Progenitor cell of endocrine pancreas (in vitro differentiated cells): Measurements from ENCODE around the gene ZNF292. TPM values are rescaled to one million over a fixed set of nuclear protein-coding genes. Genes with fewer than 3 reads are reported as not detected.
A peak's percentile ranks its signal among the peaks of the same experiment; 100 is the strongest.

Experiments used
- DNase-seq: peaks from one replicate; pipeline ENCODE4 v3.0.0; 2021; ENCODE audit warnings: low spot score; ENCODE audit not compliant: unreplicated experiment
- H3K27ac Mint-ChIP-seq: 2 replicates; pipeline ENCODE4 v1.8.0; 2021; ENCODE audit warnings: mild to moderate bottlenecking, moderate library complexity, mixed read lengths
- H3K27me3 Mint-ChIP-seq: 2 replicates; pipeline ENCODE4 v1.8.0; 2021; ENCODE audit warnings: mixed read lengths
- H3K36me3 Mint-ChIP-seq: 2 replicates; pipeline ENCODE4 v1.8.0; 2022; ENCODE audit warnings: mixed read lengths; ENCODE audit not compliant: insufficient read depth
- H3K4me1 Mint-ChIP-seq: 2 replicates; pipeline ENCODE4 v1.8.0; 2021; ENCODE audit warnings: low read depth, mixed read lengths
- H3K4me3 Mint-ChIP-seq: 2 replicates; pipeline ENCODE4 v1.8.0; 2021; ENCODE audit warnings: low read depth, mild to moderate bottlenecking, moderate library complexity, mixed read lengths
- H3K9me3 Mint-ChIP-seq: 2 replicates; pipeline ENCODE4 v1.8.0; 2021; ENCODE audit warnings: low read depth, mixed read lengths
- total RNA-seq: library from RNA; stranded (reverse); gene quantifications from 2 replicates; pipeline ENCODE4 v1.2.1, GENCODE V29; 2021
- TF ChIP-seq, protein P1 (sequence below): fragments of 200-600 bp; sonication (generic); IDR thresholded peaks from one replicate; pipeline ENCODE4 v1.5.0; 2021; ENCODE audit warnings: antibody characterized with exemption, mild to moderate bottlenecking; ENCODE audit not compliant: unreplicated experiment

Gene ZNF292
- total RNA-seq, 1 donor from 2014 or later, result 67.9 TPM

DNA sequence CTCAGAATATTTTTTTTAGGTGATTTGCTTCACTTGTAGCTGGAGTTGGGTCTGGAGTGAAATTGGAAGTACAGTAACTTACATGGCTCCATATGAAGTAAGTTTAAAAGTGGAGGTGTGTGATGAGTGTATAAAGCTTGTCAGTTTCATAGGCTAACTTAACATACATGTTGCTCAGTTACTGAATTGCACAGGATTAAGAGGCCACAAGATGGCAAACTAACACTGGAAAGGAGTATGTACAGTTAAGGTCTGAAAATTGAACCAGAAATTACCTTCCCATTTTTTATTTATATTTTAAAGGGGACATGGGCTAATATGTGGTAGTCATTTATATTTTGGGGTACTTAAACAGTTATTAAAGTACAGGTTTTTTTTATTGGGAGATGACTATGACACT, 121.8 kb downstream of the ZNF292 start:
- no peaks in the 10 kb centered on the region for H3K27me3 Mint-ChIP-seq
- TF ChIP-seq, protein P1, sequence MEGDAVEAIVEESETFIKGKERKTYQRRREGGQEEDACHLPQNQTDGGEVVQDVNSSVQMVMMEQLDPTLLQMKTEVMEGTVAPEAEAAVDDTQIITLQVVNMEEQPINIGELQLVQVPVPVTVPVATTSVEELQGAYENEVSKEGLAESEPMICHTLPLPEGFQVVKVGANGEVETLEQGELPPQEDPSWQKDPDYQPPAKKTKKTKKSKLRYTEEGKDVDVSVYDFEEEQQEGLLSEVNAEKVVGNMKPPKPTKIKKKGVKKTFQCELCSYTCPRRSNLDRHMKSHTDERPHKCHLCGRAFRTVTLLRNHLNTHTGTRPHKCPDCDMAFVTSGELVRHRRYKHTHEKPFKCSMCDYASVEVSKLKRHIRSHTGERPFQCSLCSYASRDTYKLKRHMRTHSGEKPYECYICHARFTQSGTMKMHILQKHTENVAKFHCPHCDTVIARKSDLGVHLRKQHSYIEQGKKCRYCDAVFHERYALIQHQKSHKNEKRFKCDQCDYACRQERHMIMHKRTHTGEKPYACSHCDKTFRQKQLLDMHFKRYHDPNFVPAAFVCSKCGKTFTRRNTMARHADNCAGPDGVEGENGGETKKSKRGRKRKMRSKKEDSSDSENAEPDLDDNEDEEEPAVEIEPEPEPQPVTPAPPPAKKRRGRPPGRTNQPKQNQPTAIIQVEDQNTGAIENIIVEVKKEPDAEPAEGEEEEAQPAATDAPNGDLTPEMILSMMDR, result peak; percentile 45
- H3K27ac Mint-ChIP-seq, result no peak overlapping the region
- no peaks in the 10 kb centered on the region for H3K36me3 Mint-ChIP-seq
- peaks cover 11% of the 10 kb centered on the region for H3K4me1 Mint-ChIP-seq
- no peak for DNase-seq
- H3K4me3 Mint-ChIP-seq, result no peak overlapping the region
- H3K9me3 Mint-ChIP-seq, result peaks cover 2% of the 10 kb centered on the region

DNA sequence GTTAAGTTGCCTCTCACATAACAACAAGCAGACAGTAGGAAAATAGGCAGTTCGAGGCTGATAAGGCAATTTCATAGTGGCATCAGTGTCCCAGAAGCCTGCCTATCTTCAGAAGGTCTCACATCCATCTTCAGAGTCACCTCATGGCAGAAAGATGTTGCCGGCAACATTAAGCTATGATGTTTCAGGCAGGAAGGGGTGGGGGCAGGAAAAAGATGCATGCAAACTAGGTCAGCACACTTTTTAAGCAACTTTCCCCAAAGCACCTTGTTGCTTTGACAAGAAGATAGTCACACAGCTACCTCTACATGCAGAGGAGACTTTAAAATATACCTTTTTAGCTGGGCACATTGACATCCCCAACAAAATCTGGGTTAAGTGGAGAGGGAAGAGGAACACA, 123.8 kb downstream of the ZNF292 start:
- Mint-ChIP-seq H3K27me3 (no peaks in the 10 kb centered on the region), H3K36me3 (no peaks in the 10 kb centered on the region), H3K4me3 (no peak overlapping the region), H3K9me3 (no peaks in the 10 kb centered on the region), H3K27ac (no peak overlapping the region), H3K4me1 (peaks cover 11% of the 10 kb centered on the region)
- no peak for DNase-seq
- TF ChIP-seq, protein P1, result no peak

DNA sequence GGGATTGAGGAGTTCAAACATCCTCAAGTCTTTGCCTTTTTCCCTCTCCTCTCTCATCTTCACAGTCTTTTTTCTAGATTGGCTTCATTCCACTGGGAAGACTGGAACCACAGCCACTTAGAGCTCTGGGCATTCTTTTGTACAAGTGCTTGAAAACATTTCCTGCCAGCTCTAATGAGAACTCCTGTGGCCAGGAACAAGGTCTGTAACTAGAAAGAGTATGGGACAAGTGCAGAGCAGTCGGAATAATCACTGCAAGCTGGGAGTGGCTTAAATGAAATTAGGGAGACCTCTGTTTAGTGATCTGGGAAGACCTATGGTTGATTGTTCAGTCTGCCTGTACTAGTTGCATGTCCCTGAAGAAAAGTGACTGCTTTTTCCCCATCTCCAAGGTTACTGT, 126.1 kb downstream of the ZNF292 start:
- TF ChIP-seq, protein P1, result no peak
- Mint-ChIP-seq H3K9me3 (peaks cover 6% of the 10 kb centered on the region), H3K27ac (no peak overlapping the region), H3K36me3 (no peaks in the 10 kb centered on the region), H3K27me3 (no peaks in the 10 kb centered on the region), H3K4me1 (peaks cover 7% of the 10 kb centered on the region), H3K4me3 (no peak overlapping the region)
- DNase-seq, result no peak

DNA sequence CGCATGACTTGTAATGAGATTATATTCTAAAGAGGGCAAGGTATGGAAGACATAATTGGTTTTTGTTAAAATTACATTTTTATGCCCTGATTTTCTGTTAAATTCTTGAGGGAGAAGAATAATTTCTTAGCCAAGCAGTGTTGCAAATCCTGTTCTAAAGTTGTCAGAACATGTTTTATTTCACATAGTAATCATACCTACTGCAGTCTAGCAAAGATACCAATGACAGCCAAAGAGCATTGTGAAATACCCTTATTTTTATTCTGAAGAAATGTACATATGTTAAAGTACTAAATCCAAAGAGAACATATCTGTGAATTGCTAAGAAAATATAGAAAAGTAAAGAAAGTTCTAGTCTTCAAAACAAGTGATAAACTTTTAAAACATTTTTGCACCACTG, 127.4 kb downstream of the ZNF292 start:
- Mint-ChIP-seq H3K4me1 (peaks cover 1% of the 10 kb centered on the region), H3K27ac (no peak overlapping the region), H3K9me3 (peaks cover 6% of the 10 kb centered on the region), H3K27me3 (no peaks in the 10 kb centered on the region), H3K36me3 (no peaks in the 10 kb centered on the region), H3K4me3 (no peak overlapping the region)
- TF ChIP-seq, protein P1, result no peak
- no peak for DNase-seq

DNA sequence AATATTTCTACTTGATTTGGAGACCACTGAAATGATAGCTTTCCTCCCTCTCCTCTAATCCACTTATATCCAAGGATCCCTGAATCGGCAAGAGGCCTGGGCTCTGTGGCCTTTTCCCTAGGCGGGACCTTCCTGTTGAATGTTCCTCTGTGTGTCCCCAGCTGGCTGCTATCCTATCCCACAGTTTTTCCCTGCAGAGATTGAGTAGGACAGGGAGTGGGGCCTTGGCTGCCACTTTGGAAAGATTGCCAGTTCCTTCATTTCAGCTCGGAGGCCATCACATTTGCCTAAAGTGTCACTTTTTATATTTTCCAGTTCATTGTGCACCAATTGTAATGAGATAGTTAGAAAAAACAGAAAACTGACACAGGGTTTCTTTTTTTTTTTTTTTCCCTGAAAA, 128.1 kb downstream of the ZNF292 start:
- no peaks in the 10 kb centered on the region for H3K4me1 Mint-ChIP-seq
- H3K9me3 Mint-ChIP-seq, result peaks cover 6% of the 10 kb centered on the region
- no peak overlapping the region for H3K4me3 Mint-ChIP-seq
- TF ChIP-seq, protein P1, result no peak
- H3K27me3 Mint-ChIP-seq, result no peaks in the 10 kb centered on the region
- no peaks in the 10 kb centered on the region for H3K36me3 Mint-ChIP-seq
- DNase-seq, result no peak
- H3K27ac Mint-ChIP-seq, result no peak overlapping the region
